Common myeloid progenitor, CD34-positive (primary cell): ENCODE data around the gene MIAT.

Source experiments
- CTCF ChIA-PET: fragments of 350-600 bp; sonication (Branson Sonifier 250); formaldehyde crosslinking; loops from one replicate; lab custom pipeline; 2021; ENCODE audit warnings: antibody characterized with exemption; lab: Charles Lee
- POLR2A ChIA-PET: fragments of 350-600 bp; sonication (Branson Sonifier 250); formaldehyde crosslinking; loops from one replicate; lab custom pipeline; 2021; ENCODE audit warnings: antibody characterized with exemption; lab: Charles Lee
- DNase-seq, 3 donors: peaks; one replicate each; pipeline versions ENCODE4 v3.0.0 to v3.0.0-alpha.2; 2013
- H3K27ac ChIP-seq, 2 experiments: 1 replicate in 1 of 2; 2 replicates in 1 of 2; pipeline ENCODE4 v1.7.0; 2013; ENCODE audit warnings: inconsistent platforms in 2 of 2, low read length in 2 of 2, mild to moderate bottlenecking in 2 of 2, low read depth in 1 of 2, moderate library complexity in 1 of 2; ENCODE audit not compliant: severe bottlenecking in 2 of 2, insufficient read depth in 1 of 2, poor library complexity in 1 of 2
- H3K27me3 ChIP-seq, 5 experiments: replicated peaks in 2 of 5; 1 replicate in 3 of 5; 2 replicates in 2 of 5; pipeline versions ENCODE4 v1.6.1 to v1.7.0; 2013; ENCODE audit warnings: low read length in 4 of 5, mild to moderate bottlenecking in 2 of 5, moderate library complexity in 2 of 5, inconsistent platforms in 1 of 5; ENCODE audit not compliant: insufficient read depth in 5 of 5, control insufficient read depth in 4 of 5
- H3K36me3 ChIP-seq, 4 experiments: 1 replicate in 2 of 4; 2 replicates in 2 of 4; pipeline versions ENCODE4 v1.6.1 to v1.7.0; 2013; ENCODE audit warnings: low read length in 3 of 4, control low read depth in 1 of 4, mild to moderate bottlenecking in 1 of 4; ENCODE audit not compliant: control insufficient read depth in 4 of 4, insufficient read depth in 4 of 4
- H3K4me1 ChIP-seq, 4 experiments: 1 replicate in 3 of 4; 2 replicates in 1 of 4; pipeline versions ENCODE4 v1.6.1 to v1.7.1; 2013; ENCODE audit warnings: low read length in 3 of 4, mild to moderate bottlenecking in 3 of 4, control low read depth in 1 of 4, inconsistent platforms in 1 of 4, moderate library complexity in 1 of 4; ENCODE audit not compliant: control insufficient read depth in 4 of 4, insufficient read depth in 4 of 4; ENCODE audit errors: control extremely low read depth in 1 of 4
- H3K4me3 ChIP-seq, 7 experiments: 1 replicate in 4 of 7; 2 replicates in 3 of 7; pipeline versions ENCODE4 v1.5.1 to v1.7.0; 2013; ENCODE audit warnings: mild to moderate bottlenecking in 7 of 7, low read length in 6 of 7, moderate library complexity in 6 of 7, inconsistent platforms in 2 of 7, low read depth in 2 of 7, control low read depth in 1 of 7; ENCODE audit not compliant: insufficient read depth in 4 of 7, control insufficient read depth in 1 of 7; ENCODE audit errors: extremely low read depth in 1 of 7
- H3K9me3 ChIP-seq, 5 experiments: 1 replicate in 4 of 5; 2 replicates in 1 of 5; pipeline versions ENCODE4 v1.6.1 to v1.7.1; 2013; ENCODE audit warnings: low read length in 4 of 5, mild to moderate bottlenecking in 2 of 5, inconsistent platforms in 1 of 5, low read depth in 1 of 5, moderate library complexity in 1 of 5; ENCODE audit not compliant: control insufficient read depth in 4 of 5, insufficient read depth in 2 of 5; ENCODE audit errors: control extremely low read depth in 1 of 5
- whole genome bisulfite sequencing: methylation state at CpG from one replicate; pipeline ENCODE4 v1.1.5; 2013; ENCODE audit not compliant: insufficient coverage; 5-methylcytosine and 5-hydroxymethylcytosine counted together

The MIAT gene

DNA sequence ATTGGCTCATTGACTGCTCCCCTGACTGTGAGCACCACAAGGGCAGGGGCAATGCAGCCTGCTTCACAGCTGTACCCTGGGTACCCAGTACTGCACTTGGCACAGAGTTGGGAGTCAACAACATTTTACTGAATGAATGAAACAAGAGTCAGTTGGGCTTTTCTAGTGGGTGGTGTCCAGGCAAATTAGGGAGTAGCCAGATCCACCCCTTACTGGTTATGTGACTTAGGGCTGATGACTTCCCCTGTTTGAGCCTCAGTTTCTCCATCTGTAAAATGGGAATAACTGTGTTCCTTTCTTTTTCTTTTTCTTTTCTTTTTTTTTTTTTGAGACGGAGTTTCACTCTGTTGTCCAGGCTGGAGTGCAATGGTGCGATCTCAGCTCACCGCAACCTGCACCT is 23.1 kb downstream of the MIAT start:
- H3K4me3 ChIP-seq: no peak overlapping the region
- peaks cover 0 to 3% (median 0%) of the 10 kb centered on the region in 5 experiments for H3K9me3 ChIP-seq
- H3K27ac ChIP-seq: no peak overlapping the region
- peaks cover 3 to 26% (median 22%) of the 10 kb centered on the region in 4 experiments for H3K36me3 ChIP-seq
- no peak for DNase-seq
- POLR2A ChIA-PET: no interaction called here
- no peaks in the 10 kb centered on the region for H3K27me3 ChIP-seq
- CTCF ChIA-PET: interaction anchor here (1.1 to 1.8 kb wide), 2 partner anchors 11 to 178 kb away, joined by 3 to 6 read pairs; no protein-coding TSS in a partner anchor
- H3K4me1 ChIP-seq: peaks cover 0 to 6% (median 0%) of the 10 kb centered on the region in 4 experiments
- WGBS: 100% methylated on average over 2 of the region's 3 CpGs

DNA sequence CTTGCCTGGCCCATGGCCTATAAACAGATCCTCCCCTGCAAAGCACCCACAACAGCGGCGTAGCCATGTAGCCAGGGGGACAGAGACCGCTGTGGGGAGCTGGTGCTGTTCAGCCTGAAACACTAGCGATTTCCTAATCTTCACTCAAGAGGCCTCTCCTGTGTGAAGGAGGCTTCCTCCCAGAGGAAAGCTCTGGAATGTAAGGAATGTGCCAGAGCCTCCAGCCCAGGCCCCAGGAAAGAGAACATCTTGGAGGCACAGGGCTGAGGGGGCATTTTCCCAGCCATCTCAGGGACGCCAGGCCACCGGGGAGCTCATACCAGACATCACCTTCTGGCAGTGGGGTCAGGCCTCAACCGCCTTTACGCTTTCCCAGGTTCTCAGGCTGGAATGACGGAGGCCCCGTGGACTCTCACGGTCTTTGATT is 24.0 kb downstream of the MIAT start:
- ChIA-PET POLR2A (no interaction called here), CTCF (interaction anchor here (0.8 to 1.8 kb wide), 3 partner anchors 10 to 232 kb away, joined by 3 to 6 read pairs (median 3); no protein-coding TSS in a partner anchor)
- H3K27me3 ChIP-seq: no peaks in the 10 kb centered on the region
- H3K36me3 ChIP-seq: peaks cover 3 to 26% (median 20%) of the 10 kb centered on the region in 4 experiments
- peaks cover 0 to 3% (median 0%) of the 10 kb centered on the region in 5 experiments for H3K9me3 ChIP-seq
- no peak overlapping the region for H3K27ac ChIP-seq
- DNase-seq: no peak
- no peaks in the 10 kb centered on the region for H3K4me1 ChIP-seq
- no peak overlapping the region for H3K4me3 ChIP-seq
- WGBS: 99% methylated on average over 7 of the region's 11 CpGs

DNA sequence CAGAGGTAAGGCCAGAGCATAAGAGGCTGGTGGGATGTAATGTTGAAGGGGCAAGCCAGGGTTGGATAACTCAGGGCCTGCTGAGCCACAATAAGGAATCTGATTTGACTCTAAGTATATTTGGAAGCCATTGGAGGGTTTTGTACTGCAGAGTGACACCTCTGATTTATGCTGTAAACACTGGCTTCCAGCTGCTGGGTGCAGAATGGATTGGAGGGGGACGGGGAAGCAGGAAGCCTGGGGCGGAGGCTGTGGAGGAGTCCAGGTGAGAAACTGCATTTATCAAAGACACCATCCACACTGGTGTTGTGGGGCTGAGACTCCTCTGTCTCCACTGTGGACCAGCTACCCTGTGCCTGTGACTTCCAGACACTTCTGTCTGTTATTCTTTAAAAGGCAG is 26.8 kb downstream of the MIAT start:
- peaks cover 6 to 24% (median 17%) of the 10 kb centered on the region in 4 experiments for H3K36me3 ChIP-seq
- ChIA-PET CTCF (no interaction called here), POLR2A (no interaction called here)
- 86% methylated on average over 2 of the region's 2 CpGs for WGBS
- no peaks in the 10 kb centered on the region for H3K4me1 ChIP-seq
- H3K9me3 ChIP-seq: peaks cover 0 to 3% (median 0%) of the 10 kb centered on the region in 5 experiments
- H3K27me3 ChIP-seq: no peaks in the 10 kb centered on the region
- DNase-seq: no peak
- no peak overlapping the region for H3K4me3 ChIP-seq
- H3K27ac ChIP-seq: no peak overlapping the region

DNA sequence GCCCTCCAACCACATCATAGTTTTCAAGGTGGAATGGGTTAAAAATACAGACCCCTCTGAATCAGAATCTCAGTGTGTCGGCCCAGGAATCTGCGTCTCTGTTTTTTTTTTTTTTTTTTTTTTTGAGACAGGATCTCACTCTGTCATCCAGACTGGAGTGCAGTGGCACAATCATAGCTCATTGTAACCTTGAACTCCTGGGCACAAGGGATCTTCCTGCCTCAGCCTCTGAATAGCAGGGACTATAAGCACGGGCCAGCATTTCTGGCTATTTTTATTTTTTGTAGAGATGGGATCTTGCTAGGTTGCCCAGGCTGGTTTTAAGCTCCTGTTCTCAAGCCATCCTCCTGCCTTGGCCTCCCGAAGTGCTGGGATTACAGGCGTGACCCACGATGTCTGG is 28.2 kb downstream of the MIAT start:
- CTCF ChIA-PET: no interaction called here
- POLR2A ChIA-PET: no interaction called here

DNA sequence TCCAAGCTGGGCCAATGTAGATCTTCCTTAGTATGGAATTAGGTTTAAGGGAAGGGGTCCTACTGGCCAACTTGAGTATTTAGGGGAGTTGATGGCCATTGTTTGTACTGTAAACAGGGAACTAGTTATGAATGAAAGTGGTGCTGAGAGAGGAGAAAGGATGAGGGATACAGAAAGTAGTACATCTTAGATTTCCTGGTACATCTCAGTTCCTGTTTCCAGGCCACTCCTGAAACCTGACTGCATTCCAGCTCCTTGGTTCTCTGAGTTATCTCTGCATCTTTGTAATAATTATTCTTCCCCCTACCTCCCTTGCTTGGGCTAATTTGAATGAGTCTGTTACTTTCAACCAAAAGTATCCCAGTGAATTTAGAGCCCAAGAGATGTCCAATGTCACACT is 30.1 kb downstream of the MIAT start:
- H3K27ac ChIP-seq: no peak overlapping the region
- H3K4me3 ChIP-seq: no peak overlapping the region
- H3K27me3 ChIP-seq: no peaks in the 10 kb centered on the region
- POLR2A ChIA-PET: no interaction called here
- peaks cover 0 to 5% (median 2%) of the 10 kb centered on the region in 4 experiments for H3K36me3 ChIP-seq
- peaks cover 0 to 8% (median 7%) of the 10 kb centered on the region in 4 experiments for H3K4me1 ChIP-seq
- CTCF ChIA-PET: no interaction called here
- DNase-seq: no peak
- no peaks in the 10 kb centered on the region for H3K9me3 ChIP-seq

More for the DNA sequence above, 28.2 kb downstream of the MIAT start:
- Histone ChIP-seq H3K4me3 (no peak overlapping the region), H3K4me1 (no peaks in the 10 kb centered on the region), H3K27me3 (no peaks in the 10 kb centered on the region), H3K36me3 (peaks cover 3 to 17% (median 14%) of the 10 kb centered on the region in 4 experiments), H3K9me3 (peaks cover 0 to 3% (median 0%) of the 10 kb centered on the region in 5 experiments), H3K27ac (no peak overlapping the region)
- WGBS: 92% methylated on average over 5 of the region's 6 CpGs
- DNase-seq: no peak

DNA sequence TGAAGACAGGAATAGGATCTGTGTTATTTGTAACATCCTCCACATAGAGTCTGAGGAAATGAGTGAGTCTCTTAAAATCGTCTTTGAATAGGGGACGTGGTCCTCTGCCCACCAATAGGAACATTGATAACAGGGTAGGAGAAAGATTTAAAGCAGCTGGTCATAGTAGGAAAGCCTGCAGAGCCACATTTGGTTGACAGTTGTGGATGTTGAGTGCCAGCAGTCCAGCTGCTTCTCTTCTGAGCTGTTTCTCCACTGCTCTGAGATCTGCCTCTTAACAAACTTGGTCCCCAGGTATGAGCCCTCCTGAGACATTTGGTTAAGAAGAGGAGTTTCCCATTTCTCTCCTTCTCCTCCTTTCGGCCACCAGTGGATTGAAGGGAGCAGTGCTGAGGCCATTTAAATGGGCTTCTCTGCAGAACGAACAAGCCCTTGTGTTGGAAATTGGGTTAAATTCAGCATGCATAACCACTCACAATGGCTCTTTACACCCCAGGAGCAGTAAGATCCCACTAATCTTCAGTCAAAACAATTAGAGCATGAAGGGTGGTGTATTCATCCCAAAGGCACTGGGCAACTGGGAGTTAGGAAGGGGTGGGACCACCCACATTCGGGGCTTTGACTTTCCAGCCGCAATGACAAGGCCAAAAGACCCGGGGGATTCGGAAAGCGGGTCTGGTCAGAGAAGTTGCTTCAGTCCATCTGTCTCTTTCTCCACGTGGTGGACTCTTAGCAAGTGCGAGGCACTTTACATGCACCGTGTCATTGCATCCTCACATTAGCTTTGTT is 32.3 kb downstream of the MIAT start:
- POLR2A ChIA-PET: no interaction called here

More for the DNA sequence above, 32.3 kb downstream of the MIAT start:
- H3K27me3 ChIP-seq: no peaks in the 10 kb centered on the region
- H3K4me1 ChIP-seq: peaks cover 0 to 8% (median 7%) of the 10 kb centered on the region in 4 experiments
- H3K4me3 ChIP-seq: no peak overlapping the region
- H3K36me3 ChIP-seq: peaks cover 6 to 13% (median 10%) of the 10 kb centered on the region in 4 experiments
- H3K27ac ChIP-seq: no peak overlapping the region
- no peak for DNase-seq
- H3K9me3 ChIP-seq: peaks cover 0 to 6% (median 3%) of the 10 kb centered on the region in 5 experiments
- CTCF ChIA-PET: interaction anchor here (1.9 kb wide), 1 partner anchor 9 kb away, joined by 6 read pairs; no protein-coding TSS in a partner anchor
- 85% methylated on average over 12 of the region's 12 CpGs for WGBS
